ENCODE measurements around the gene MPG.

MPG gene

DNA sequence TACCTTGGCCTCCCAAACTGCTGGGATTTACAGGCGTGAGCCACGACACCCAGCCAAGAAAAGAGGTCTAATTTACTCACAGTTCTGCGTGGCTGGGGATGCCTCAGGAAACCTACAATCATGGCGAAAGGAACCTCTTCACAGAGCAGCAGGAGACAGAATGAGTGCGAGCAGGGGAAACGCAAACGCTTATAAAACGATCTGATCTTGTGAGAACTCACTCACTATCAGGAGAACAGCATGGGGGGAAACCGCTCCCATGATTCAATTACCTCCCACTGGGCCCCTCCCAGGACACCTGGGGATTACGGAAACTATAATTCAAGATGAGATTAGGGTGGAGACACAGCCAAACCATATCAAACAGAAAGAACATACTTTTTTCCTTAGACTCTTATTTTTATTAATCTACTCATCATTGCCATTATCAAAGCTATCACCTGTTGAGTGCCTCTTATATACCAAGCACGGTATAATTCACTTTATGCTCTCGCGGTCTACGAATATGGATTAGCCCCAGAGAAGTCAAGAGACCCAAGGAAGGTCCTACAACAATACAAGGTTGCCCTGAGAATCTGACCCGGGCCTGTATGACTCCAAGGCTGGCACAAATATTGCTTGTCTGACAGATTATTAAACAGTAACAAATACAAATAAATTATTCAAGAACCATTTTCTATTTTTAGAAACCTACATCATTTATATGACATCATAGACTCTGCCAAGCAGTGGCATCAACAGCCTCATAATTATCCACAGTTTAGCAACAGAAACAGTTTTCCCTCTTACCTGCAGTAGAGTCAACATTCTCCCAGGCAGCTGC lies 27.0 kb upstream of the MPG start:
- no peak for DNase-seq (ENCODE audit: low read depth)

DNA sequence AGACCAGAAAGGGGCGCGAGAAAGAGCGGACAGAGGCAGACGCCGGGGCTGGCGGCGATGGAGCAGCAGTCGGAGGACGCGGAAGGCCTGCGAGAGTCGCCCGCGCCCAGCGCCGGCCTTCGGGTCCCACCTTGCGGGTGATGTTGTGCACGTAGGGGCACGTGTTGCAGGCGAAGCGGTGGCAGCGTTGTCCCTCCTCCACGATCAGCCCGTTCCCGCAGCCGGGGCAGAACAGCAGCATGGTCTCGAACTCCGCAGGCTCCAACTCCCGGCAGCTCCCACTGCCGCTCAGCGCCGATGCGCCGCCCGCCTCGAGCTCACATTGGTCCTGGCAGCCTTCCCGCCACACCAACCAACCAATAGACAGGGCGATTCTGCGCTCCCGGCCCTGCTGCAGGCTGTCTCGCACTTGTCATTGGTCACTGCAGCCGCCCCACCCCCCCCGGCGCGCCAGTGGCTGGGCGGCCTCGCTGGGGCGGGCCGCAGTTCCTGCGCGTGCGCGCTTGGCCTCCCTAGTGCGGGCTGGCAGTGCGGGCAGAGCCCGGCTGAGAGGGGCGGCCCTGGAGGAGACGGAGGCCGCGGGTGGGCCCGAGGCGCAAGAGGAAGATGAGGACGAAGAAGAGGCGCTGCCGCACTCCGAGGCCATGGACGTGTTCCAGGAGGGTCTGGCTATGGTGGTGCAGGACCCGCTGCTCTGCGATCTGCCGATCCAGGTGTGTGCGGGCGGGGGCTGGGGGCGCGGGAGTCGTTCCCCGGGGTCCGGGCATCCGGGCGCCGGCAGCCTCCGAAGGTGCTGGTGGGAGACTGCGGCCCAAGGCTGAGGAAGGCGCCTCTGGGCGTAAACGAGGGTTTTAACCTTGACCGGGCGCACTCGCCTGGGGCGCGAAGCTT lies 24.4 kb upstream of the MPG start, which contains the start of the genes POLR3K and SNRNP25:
POLR3K (minus strand) TSS at position 263 of the 891 bp plus-strand sequence; CDS start at position 241, 22 bp downstream.
SNRNP25 (plus strand) TSS at position 483 of the 891 bp plus-strand sequence; CDS start at position 672, 189 bp downstream.
- peak; percentile 98 for DNase-seq (ENCODE audit: low read depth)

DNA sequence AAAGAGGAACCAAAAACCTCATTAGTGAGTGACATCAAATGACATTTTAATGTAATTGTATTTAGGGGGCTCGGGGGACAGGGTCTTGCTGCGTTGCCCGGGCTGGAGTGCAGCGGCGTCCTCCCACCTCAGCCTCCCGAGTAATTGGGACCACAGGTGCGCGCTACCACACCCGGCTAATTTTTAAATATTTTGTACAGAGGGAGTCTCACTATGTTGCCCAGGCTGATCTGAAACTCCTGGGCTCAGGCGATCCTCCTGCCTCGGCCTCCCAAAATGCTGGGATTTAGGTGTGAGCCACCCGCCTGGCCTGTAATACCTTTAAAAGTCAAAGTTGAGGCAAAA lies 23.8 kb upstream of the MPG start:
- DNase-seq (ENCODE audit: low read depth) = no peak

DNA sequence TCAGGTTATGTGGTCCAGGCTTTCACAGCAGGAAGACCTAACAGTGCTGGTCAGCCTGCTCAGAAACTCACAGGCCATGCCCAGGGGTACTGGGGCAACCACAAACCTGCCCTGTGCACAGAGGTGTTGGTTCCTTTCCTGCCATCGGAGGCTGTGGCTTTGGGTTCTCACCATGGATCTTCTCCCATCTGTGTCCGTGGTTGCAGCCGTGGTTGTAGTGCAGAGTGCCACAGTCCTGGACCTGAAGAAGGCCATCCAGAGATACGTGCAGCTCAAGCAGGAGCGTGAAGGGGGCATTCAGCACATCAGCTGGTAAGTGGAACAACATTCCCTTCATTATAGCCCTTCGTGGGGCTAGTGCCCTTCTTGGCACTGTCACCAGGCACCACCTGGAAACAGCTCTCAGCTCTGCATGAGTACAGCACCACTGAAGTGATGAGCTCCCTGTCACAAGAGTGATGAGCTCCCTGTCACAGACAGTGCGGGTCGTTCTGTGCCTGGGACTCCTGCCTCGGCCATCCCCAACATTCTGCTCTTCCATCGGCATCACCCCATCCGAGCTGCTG lies 22.4 kb upstream of the MPG start:
- DNase-seq (ENCODE audit: low read depth) = no peak

DNA sequence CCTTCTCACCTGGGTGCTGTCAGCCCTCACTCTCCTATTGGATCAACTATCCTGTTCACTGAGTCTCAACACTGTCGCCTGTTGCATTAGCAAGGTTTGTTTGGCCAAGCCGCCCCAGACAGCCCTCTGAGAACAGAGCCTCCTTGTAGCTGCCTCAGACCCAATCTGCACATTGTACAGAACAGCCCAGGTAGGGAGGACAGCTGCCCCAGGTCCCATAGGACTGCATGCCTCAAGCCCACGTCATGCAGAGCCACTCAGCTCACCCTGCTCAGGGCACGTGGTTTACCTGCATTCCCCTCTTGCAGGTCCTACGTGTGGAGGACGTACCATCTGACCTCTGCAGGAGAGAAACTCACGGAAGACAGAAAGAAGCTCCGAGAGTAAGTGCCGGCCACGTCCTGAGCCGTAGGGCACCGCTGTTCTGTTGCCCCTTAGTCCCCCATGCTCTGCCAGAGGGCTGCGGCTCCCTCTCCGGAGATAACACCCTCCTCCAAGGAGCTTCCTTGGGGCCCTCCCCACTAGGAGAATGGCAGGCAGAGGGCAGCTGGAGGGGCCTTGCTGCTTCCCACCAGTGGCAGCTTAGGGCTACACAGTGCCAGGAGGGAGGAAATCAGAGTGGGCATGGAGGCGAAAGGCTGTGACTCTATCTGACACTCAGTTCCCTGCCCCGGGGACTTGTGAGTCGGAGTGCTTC lies 21.6 kb upstream of the MPG start:
- no peak for DNase-seq (ENCODE audit: low read depth)

DNA sequence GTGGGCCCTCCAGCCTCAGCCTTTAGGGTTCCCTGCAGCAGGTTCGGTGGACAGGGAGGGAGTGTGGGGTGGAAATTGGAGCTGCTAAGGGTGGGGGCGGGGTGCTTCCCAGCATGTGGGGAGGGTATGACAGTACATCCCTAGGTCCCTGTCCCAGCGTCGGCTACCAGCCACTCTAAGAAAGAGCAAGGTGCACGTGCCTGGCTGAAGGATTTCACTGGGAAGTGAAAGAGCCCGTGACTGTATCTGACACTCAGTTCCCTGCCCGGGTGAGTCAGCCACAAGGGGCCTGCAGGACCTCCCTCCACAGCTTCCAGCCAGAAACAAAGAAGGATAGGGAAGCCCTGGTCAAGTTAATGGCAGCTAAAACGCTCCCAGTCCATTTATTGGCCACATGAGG lies 20.3 kb upstream of the MPG start:
- DNase-seq (ENCODE audit: low read depth) = no peak

DNA sequence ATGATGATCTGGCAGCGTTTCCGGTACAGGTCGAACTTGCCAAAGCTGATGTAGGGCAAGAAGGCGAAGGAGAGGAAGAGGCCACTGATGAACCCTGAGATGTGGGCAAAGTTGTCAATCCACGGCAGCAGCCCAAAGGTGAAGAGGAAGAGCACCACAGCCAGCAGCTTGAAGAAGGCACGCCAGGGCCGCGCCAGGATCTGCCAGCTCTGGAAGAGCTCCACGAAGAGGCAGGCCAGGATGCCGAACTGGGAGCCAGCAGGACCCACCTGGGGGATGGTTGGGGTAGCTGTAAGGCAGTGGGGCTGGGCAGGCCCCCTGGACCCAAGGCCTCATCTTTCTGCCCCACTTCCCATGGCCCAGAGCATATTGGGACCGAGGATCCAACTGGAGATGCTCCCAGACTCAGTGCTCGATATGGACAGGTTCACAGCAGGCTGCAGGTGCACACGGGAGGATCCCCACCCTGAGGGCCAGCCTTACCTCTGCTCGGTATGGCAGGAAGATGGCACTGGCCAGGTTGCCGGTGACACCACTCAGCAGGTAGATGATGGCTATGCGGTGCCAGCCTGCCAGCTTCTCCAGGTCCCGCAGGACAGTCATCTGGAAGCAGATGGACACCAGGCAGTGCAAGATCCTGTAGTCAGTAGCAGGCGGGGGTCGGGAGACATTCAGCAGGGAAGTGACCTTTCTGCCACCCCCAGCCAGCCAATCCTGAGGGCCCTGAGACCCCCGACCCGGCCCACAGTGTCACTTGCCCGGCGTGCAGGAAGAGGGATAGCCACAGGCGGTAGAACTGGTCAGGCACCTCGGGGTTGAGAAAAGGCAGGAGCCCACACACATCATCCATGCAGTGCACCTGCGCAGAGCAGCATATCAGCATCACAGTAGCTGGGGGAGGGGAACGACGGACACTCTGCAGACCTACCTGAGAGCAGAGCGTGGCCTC lies 19.3 kb upstream of the MPG start:
- DNase-seq (ENCODE audit: low read depth) = no peak

DNA sequence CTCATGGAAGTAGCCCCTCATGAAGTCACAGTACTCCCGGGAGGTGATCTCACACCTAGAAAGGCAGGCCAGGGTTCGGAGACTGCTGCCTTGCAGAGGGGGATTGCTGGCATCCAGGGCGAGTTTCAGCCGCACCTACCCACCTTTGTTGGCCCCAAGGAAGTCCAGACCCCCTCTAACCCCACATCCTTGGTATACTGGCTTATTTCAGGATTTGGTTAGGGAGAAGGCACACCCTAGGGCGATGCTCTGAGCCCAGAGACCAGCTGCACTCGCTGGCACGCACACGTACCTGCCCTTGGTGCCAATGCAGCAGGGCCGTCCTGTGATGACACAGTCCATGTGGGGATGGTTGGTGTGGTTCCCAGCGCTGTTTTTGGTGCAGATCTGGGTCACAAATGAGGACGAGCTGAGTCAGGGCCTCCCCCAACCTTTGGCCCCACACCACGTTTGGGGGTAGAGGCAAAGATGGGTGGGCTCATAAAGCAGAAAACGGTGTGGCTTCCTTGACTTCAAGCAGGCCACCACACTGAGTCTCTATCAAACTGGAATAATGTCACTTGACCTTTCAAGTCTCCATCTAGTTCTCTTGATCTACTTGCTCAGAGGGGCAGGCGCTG lies 18.5 kb upstream of the MPG start:
- no peak for DNase-seq (ENCODE audit: low read depth)

DNA sequence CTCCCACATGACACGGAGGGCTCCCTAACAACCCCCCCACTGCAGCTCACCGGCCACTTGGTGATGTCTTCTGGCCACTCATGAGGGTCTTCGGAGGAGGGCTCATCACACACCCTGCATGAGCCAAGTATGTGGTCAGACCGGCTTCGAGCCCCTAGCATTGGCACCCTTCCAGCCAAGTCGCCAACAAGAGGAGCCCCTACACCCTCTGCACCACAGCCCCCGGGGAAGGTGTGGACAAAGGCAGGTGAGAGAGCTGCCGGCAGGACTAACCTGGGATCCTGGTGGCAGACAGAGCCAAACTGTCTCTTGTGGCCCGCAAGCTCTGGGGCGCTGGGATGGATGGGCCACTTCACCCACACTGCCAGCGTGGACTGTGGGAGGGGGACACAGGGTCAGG lies 17.9 kb upstream of the MPG start:
- no peak for DNase-seq (ENCODE audit: low read depth)

DNA sequence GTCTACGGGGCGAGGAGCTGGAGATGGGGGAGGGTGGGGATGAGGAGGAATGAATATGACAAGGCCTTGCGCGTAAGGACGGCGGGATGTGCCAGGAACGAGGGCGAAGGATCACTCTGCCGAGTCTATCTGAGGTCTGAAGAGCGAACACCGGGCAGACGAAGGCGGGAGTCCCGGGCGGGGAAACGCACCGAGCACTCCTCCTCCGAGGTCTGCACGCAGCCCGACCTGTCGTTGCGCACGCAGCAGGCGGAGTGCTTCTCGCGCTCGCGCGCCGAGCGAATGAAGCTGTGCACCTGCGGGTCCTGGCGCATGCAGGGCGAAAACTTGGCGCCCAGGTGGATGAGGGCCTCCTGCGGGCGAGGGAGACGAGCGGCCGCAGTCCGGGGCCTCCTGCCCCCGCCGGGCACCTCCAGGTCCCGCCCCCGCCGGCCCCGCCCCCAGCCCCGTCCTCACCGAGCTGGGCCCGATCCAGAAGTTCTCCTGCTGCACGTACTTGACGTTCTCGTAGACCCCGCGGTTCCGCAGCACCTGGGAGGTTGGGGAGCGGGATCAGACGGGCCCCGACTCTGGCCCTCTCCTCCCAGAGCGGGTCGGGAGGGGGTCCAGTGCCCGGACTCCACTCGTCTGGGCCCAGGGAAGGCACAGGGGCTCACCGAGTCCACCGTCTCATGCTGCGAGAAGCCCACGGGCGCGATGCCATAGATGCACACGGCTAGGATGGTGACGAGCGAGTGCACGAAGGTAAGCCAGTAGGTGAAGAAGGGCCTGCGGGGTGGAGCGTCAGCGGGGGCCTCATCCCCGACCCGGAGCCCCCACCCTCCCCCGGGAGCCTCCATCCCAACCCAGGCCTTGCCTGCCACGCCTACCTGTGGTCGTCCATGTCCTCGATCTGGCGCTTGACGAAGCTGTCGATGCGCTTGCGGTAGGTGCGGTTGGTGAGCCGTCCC lies 16.8 kb upstream of the MPG start:
- DNase-seq (ENCODE audit: low read depth) = no peak

DNA sequence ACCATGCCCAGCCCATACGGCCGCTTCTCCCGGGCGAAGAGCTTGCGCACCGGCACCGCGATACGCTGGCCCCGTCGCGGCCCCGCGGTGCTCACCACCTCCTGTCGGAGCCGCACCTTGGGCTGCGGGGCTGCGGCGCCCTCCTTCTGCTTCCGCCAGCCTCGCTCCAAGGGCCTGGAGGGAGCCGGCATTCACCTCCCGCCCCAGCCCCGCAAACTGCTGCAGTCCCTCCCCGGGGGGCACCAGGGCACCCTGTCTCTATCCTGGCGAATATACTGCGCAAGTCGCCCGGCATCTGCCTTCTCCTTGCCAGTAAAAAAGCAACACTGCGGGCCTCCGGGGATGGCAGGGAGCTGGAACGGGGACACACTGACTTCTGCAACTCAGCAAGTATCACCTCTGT lies 16.1 kb upstream of the MPG start:
- no peak for DNase-seq (ENCODE audit: low read depth)

DNA sequence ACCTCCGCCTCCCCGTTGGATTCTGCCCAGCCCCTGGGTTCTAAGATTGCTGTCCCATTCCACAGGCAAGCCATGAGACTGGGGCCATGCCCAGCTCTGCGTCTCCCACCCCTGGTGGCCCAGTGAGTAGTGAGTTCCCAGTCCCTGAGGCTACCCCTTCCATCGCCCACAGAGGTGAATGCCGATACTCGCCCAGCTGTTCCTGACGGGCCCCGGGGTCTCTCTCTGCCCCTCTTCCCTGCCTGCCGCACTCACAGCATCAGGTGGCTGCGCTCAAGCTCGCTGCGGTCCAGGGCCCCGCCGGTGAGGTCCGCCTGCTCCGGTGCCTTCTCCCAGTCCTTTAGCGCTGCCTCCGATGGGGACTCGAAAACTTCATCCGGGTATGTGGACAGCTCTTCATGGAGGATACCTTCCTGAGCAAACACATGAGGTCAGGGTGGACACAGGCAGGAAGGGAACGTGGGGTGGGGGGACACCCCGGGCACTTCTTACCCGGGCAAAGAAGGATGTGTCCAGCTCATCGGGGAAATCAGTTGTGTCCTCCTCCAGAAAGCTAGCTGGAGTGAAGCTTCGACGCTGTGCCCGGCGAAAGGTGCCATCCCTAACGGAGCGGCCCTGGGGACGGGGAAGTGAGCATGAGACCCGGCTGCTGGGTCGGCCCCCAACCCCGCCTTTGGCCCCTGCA lies 15.6 kb upstream of the MPG start:
- no peak for DNase-seq (ENCODE audit: low read depth)

DNA sequence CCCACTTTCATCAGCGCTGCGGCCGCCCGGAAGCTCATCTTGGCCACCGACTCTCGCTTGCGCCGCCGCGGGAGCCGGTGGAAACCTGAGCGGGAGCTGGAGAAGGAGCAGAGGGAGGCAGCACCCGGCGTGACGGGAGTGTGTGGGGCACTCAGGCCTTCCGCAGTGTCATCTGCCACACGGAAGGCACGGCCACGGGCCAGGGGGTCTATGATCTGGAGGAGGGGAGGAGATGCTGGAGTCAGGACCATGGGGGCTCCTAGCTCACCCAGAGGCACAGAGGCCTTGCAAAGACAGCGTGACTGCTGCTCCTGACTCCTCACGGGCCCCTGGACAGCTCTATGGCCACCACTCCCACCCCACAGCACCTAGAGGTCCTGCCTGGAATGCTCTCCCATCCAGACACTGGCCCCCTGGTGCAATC lies 15.0 kb upstream of the MPG start:
- no peak for DNase-seq (ENCODE audit: low read depth)

DNA sequence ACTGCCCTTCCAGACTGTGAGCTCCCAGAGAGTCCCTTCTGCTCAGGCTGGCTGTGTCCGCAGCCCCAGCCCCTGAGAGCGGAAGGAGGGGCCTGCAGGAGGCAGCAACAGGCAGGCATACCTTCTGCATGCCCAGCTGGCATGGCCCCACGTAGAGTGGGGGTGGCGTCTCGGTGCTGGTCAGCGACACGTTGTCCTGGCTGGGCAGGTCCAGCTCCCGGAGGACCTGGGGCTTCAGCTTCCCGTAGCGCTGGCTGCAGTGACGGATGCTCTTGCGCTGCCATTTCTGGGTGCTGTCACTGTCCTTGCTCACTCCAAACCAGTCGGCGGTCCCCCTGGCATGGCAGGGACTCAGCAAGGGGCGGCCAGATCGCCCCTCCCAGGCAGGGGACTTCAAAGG lies 14.6 kb upstream of the MPG start:
- DNase-seq (ENCODE audit: low read depth) = no peak

DNA sequence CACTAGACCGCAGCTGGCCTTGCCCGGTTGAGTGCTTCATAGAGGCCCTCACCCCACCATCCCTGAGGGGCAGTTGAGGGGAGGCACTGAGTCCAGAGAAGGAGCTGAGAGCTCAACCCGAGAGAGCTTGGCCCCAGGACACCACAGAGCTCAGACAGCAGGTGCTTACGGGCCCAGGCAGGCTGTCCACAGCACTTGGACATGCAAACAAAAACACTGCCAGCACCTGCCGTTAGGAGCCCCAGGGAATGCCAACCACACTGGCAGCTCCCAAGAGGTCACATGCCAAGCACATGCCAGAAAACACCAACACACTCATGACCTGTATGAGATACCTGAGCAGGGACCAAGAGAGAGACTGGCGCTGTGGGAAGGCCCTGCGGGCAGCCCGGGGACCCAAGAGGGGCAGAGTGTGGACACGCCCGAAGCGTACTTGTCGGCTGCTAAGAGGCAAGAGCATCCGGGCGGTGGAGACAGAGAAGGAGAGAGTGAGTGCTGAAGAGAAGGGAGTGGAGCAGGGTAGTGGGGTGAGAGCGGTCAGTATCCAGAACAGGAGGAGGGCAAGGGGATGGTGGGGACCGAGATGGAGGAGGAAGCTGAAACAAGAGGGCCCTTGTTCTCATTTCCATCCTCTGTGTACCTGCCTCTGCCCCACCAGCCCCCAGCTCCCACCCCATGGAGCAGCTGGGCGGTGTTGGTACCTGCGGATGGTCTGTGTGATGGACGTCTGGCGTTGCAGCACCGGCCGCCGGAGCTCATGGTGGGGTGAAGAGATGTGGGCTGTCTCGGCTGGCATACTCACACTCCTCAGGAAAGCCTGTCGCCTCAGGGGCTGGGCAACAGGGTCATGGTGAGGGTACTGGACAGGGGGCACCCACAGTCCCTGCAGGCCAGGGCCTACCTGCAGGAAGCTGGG lies 13.8 kb upstream of the MPG start:
- DNase-seq (ENCODE audit: low read depth) = no peak

DNA sequence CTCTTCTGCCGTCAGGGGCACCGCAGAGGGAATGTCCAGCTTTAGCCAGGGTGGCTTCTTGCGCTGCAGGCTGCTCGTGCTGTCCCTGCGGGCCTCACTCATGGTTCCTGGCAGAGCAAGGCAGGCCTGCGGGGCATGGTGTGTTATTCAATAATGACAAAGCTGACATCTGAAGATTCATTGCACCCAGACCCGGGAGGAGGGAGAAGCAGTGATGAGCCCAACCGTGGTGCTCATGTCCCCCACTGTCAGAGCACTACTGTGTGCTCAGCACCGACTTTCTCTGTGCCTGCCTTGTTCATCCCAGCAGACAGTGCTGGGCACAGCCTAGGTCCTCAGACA lies 13.1 kb upstream of the MPG start:
- DNase-seq (ENCODE audit: low read depth) = no peak

DNA sequence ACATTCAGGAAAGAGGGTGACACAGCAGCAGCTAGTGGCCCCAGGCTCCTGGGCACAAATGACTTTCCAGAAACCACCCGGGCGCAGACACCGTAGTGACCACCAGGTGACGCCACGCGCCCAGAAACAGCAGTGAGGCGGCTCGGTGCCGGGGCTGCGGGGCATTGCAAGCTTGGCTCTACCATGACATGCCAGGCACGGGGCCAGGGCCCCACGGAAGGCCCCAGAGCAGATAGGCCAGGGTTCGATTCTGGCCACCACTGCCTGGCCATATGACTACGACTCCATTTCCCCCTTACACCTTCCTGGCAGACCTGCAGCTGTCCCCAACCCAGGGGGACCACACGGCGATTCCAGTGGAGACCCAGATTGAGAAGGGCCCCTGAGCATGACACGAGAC lies 12.3 kb upstream of the MPG start:
- peak; percentile 72 for DNase-seq (ENCODE audit: low read depth)
